ENCODE data around the gene C12orf43. TPM values are rescaled to one million over a fixed set of nuclear protein-coding genes. Genes with fewer than 3 reads are reported as not detected.
A peak's percentile ranks its signal among the peaks of the same experiment; 100 is the strongest.
"Not testable (repeated sequence)": the region's sequence is repeated elsewhere in the genome, so short reads cannot be mapped to it uniquely, and the experiment has no call there.

The C12orf43 gene
- total RNA-seq, 1 experiment from 2014 or later, result 22.1 TPM

DNA sequence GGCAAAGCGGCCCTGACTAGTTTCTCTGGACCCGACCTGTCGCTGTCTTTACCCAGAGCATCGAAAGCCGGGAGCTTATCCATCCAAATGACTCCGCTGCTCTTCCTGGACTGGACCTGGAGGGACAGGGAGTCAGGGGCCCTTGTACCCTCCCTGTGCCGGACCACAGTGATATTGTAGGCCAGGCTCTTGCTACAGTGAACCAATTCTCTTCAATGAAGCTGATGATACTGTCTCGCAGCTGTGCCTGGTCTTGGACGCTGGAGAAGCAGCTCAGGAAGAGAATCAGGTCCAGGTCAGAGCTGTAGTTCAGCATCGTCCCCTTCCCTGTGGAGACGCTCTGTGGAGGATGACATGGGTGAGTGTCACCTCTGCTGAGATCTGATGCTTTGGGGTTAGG, 37.4 kb upstream of the C12orf43 start:
- Mint-ChIP-seq H3K27me3 (ENCODE audit: insufficient read depth, unreplicated experiment) (no peaks in the 10 kb centered on the region), H3K27ac (ENCODE audit: unreplicated experiment) (no peak overlapping the region), H3K36me3 (ENCODE audit: insufficient read depth, unreplicated experiment) (no peaks in the 10 kb centered on the region), H3K9me3 (ENCODE audit: unreplicated experiment) (no peaks in the 10 kb centered on the region), H3K4me3 (ENCODE audit: unreplicated experiment) (no peak overlapping the region), H3K4me1 (ENCODE audit: low read depth, unreplicated experiment) (no peaks in the 10 kb centered on the region)
- ChIA-PET CTCF (interaction anchor here (0.5 kb wide), 1 partner anchor 1412 kb away, joined by 6 read pairs; no protein-coding TSS in a partner anchor), POLR2A (no interaction called here)
- Histone ChIP-seq H3K4me3 (ENCODE audit: low read depth, low read length) (no peak overlapping the region), H3K9me3 (no peaks in the 10 kb centered on the region), H3K36me3 (ENCODE audit: control insufficient read depth, insufficient read depth, low read length) (no peaks in the 10 kb centered on the region), H3K4me1 (no peaks in the 10 kb centered on the region), H3K27me3 (replicated peaks; ENCODE audit: control insufficient read depth, insufficient read depth, low read length) (no peaks in the 10 kb centered on the region)
- no peak for DNase-seq
- intact Hi-C loops (cut with micrococcal nuclease; ENCODE audit: unreplicated experiment), result no loop called here
- TF ChIP-seq, protein P1, sequence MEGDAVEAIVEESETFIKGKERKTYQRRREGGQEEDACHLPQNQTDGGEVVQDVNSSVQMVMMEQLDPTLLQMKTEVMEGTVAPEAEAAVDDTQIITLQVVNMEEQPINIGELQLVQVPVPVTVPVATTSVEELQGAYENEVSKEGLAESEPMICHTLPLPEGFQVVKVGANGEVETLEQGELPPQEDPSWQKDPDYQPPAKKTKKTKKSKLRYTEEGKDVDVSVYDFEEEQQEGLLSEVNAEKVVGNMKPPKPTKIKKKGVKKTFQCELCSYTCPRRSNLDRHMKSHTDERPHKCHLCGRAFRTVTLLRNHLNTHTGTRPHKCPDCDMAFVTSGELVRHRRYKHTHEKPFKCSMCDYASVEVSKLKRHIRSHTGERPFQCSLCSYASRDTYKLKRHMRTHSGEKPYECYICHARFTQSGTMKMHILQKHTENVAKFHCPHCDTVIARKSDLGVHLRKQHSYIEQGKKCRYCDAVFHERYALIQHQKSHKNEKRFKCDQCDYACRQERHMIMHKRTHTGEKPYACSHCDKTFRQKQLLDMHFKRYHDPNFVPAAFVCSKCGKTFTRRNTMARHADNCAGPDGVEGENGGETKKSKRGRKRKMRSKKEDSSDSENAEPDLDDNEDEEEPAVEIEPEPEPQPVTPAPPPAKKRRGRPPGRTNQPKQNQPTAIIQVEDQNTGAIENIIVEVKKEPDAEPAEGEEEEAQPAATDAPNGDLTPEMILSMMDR (IDR thresholded peaks at IDR 0.05; ENCODE audit: insufficient read depth in 1 of 2, low read depth in 1 of 2, low read length in 1 of 2, severe bottlenecking in 1 of 2, unreplicated experiment in 1 of 2), result no peak
- no TSS peak for BruUV-seq (replicated peaks)

DNA sequence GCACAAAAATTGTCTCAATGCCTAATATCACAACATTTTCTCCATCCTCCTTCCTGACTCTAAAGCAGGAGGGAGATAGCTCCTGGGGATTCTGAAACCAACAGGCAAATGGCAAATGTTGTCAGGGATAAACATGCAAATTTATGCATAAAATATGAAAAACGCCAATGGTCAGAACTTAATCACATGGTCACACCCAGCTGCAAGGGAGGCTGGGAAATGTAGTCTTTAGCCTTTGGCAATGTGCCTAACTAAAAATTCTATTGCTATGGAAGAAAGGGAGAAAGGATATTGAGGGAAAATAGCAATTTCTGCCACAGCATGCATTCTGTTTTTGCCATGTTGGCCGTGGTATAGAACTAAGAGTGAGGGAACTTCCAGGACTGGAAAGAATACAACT, 34.4 kb upstream of the C12orf43 start:
- Histone ChIP-seq H3K9me3 (no peaks in the 10 kb centered on the region), H3K27me3 (replicated peaks; ENCODE audit: control insufficient read depth, insufficient read depth, low read length) (no peaks in the 10 kb centered on the region), H3K4me3 (ENCODE audit: low read depth, low read length) (no peak overlapping the region), H3K36me3 (ENCODE audit: control insufficient read depth, insufficient read depth, low read length) (no peaks in the 10 kb centered on the region), H3K4me1 (no peaks in the 10 kb centered on the region)
- H3K27me3 Mint-ChIP-seq (ENCODE audit: insufficient read depth, unreplicated experiment), result no peaks in the 10 kb centered on the region
- H3K9me3 Mint-ChIP-seq (ENCODE audit: unreplicated experiment), result no peaks in the 10 kb centered on the region
- no peak overlapping the region for H3K4me3 Mint-ChIP-seq (ENCODE audit: unreplicated experiment)
- BruUV-seq (replicated peaks), result no TSS peak
- DNase-seq, result peak in 1 of 2 experiments; percentile 13
- intact Hi-C loops (cut with micrococcal nuclease; ENCODE audit: unreplicated experiment), result no loop called here
- CTCF ChIA-PET, result no interaction called here
- TF ChIP-seq, protein P1 (IDR thresholded peaks at IDR 0.05; ENCODE audit: insufficient read depth in 1 of 2, low read depth in 1 of 2, low read length in 1 of 2, severe bottlenecking in 1 of 2, unreplicated experiment in 1 of 2), result no peak
- H3K27ac Mint-ChIP-seq (ENCODE audit: unreplicated experiment), result no peak overlapping the region
- no peaks in the 10 kb centered on the region for H3K36me3 Mint-ChIP-seq (ENCODE audit: insufficient read depth, unreplicated experiment)
- H3K4me1 Mint-ChIP-seq (ENCODE audit: low read depth, unreplicated experiment), result no peaks in the 10 kb centered on the region
- POLR2A ChIA-PET, result no interaction called here

DNA sequence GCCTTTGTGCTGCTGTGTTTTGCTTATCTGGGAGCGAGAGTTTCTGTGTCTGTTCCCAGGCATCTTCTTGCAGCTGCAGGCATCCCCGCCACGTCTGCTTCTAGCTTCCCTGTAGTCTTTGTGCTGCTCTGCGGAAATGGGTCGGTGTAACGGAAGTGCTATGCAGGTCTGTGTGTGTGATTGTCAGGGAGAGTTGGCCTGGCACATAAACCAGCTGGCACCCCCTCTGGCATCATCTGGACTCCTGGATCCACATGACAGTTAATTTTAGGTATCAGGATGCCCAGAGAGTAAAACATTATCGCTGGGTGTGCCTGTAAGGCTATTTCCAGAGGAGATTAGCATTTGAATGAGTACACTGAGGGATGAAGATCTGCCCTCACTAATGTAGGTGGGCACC, 32.2 kb upstream of the C12orf43 start:
- ChIA-PET CTCF (no interaction called here), POLR2A (no interaction called here)

DNA sequence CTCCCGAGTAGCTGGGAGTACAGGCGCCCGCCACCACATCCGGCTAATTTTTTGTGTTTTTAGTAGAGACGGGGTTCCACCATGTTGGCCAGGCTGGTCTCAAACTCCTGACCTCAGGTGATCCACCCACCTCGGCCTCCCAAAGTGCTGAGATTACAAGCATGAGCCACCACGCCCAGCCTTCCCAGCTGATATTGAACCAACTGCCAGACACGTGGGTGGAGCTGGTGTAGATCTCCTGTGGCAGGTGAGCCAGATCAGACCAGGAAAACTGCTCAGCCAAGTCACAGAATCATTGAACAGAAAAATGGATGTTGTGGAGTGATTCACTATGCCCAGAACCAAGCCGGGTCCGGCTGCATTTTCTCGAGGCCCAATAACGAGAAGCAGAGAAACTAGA, 31.1 kb upstream of the C12orf43 start:
- H3K9me3 Mint-ChIP-seq (ENCODE audit: unreplicated experiment); CTCF ChIA-PET; H3K4me3 ChIP-seq (ENCODE audit: low read depth, low read length); POLR2A ChIA-PET; H3K36me3 ChIP-seq (ENCODE audit: control insufficient read depth, insufficient read depth, low read length); H3K9me3 ChIP-seq; BruUV-seq (replicated peaks); H3K4me3 Mint-ChIP-seq (ENCODE audit: unreplicated experiment); H3K36me3 Mint-ChIP-seq (ENCODE audit: insufficient read depth, unreplicated experiment); H3K27ac Mint-ChIP-seq (ENCODE audit: unreplicated experiment); H3K27me3 ChIP-seq (replicated peaks; ENCODE audit: control insufficient read depth, insufficient read depth, low read length); DNase-seq; H3K27me3 Mint-ChIP-seq (ENCODE audit: insufficient read depth, unreplicated experiment); H3K4me1 Mint-ChIP-seq (ENCODE audit: low read depth, unreplicated experiment); H3K4me1 ChIP-seq; intact Hi-C loops (cut with micrococcal nuclease; ENCODE audit: unreplicated experiment): not testable (repeated sequence)

More for the DNA sequence above, 32.2 kb upstream of the C12orf43 start:
- H3K4me3 ChIP-seq (ENCODE audit: low read depth, low read length), result no peak overlapping the region
- no peaks in the 10 kb centered on the region for H3K36me3 ChIP-seq (ENCODE audit: control insufficient read depth, insufficient read depth, low read length)
- H3K27me3 ChIP-seq (replicated peaks; ENCODE audit: control insufficient read depth, insufficient read depth, low read length), result no peaks in the 10 kb centered on the region
- Mint-ChIP-seq H3K4me1 (ENCODE audit: low read depth, unreplicated experiment) (no peaks in the 10 kb centered on the region), H3K36me3 (ENCODE audit: insufficient read depth, unreplicated experiment) (no peaks in the 10 kb centered on the region), H3K4me3 (ENCODE audit: unreplicated experiment) (no peak overlapping the region), H3K9me3 (ENCODE audit: unreplicated experiment) (no peaks in the 10 kb centered on the region), H3K27ac (ENCODE audit: unreplicated experiment) (no peak overlapping the region), H3K27me3 (ENCODE audit: insufficient read depth, unreplicated experiment) (no peaks in the 10 kb centered on the region)
- H3K9me3 ChIP-seq, result no peaks in the 10 kb centered on the region
- intact Hi-C loops (cut with micrococcal nuclease; ENCODE audit: unreplicated experiment), result no loop called here
- no peaks in the 10 kb centered on the region for H3K4me1 ChIP-seq
- TF ChIP-seq, protein P1 (IDR thresholded peaks at IDR 0.05; ENCODE audit: insufficient read depth in 1 of 2, low read depth in 1 of 2, low read length in 1 of 2, severe bottlenecking in 1 of 2, unreplicated experiment in 1 of 2), result no peak
- no TSS peak for BruUV-seq (replicated peaks)
- no peak for DNase-seq

All from Caco-2 (cell line).